Measurements from ENCODE around the gene MIS18A.
"Not testable (repeated sequence)": the region's sequence is repeated elsewhere in the genome, so short reads cannot be mapped to it uniquely, and the experiment has no call there.

MIS18A gene

GRCh38 chr21:32278518-32279376, at the start of gene MIS18A:
MIS18A (minus strand) TSS chr21:32279049; CDS start chr21:32279014, 35 bp downstream.
- DNase-seq (ENCODE audit: low spot score), result peak; percentile 93

GRCh38 chr21:32328595-32328994, 49.7 kb upstream of the MIS18A start:
- DNase-seq (ENCODE audit: low spot score), result no peak

- peak; percentile 75 for DNase-seq (ENCODE audit: low spot score)
These were observed 46.9 kb upstream of the MIS18A start for GRCh38 chr21:32325706-32326105.

- DNase-seq (ENCODE audit: low spot score), result no peak
These were observed 43.8 kb upstream of the MIS18A start for GRCh38 chr21:32322676-32323075.

GRCh38 chr21:32322103-32322502, 43.3 kb upstream of the MIS18A start:
- DNase-seq (ENCODE audit: low spot score), result no peak

GRCh38 chr21:32321480-32321879, 42.6 kb upstream of the MIS18A start:
- DNase-seq (ENCODE audit: low spot score), result no peak

- DNase-seq (ENCODE audit: low spot score), result no peak
These were observed 41.9 kb upstream of the MIS18A start for GRCh38 chr21:32320726-32321125.

- DNase-seq (ENCODE audit: low spot score), result no peak
These were observed 41.2 kb upstream of the MIS18A start for GRCh38 chr21:32320059-32320458.

- DNase-seq (ENCODE audit: low spot score), result no peak
These were observed 40.2 kb upstream of the MIS18A start for GRCh38 chr21:32319012-32319411.

- no peak for DNase-seq (ENCODE audit: low spot score)
These were observed 38.9 kb upstream of the MIS18A start for GRCh38 chr21:32317726-32318125.

GRCh38 chr21:32316361-32317215, 37.7 kb upstream of the MIS18A start:
- no peak for DNase-seq (ENCODE audit: low spot score)

GRCh38 chr21:32315511-32316281, 36.8 kb upstream of the MIS18A start:
- DNase-seq (ENCODE audit: low spot score), result no peak

- DNase-seq (ENCODE audit: low spot score), result no peak
These were observed 36.0 kb upstream of the MIS18A start for GRCh38 chr21:32314806-32315205.

GRCh38 chr21:32312976-32313375, 34.1 kb upstream of the MIS18A start:
- DNase-seq (ENCODE audit: low spot score), result no peak

GRCh38 chr21:32312326-32312725, 33.5 kb upstream of the MIS18A start:
- DNase-seq (ENCODE audit: low spot score), result no peak

GRCh38 chr21:32311621-32312020, 32.8 kb upstream of the MIS18A start:
- DNase-seq (ENCODE audit: low spot score), result no peak

- not testable (repeated sequence) for DNase-seq (ENCODE audit: low spot score)
These were observed 32.1 kb upstream of the MIS18A start for GRCh38 chr21:32310976-32311375.

- DNase-seq (ENCODE audit: low spot score), result no peak
These were observed 31.1 kb upstream of the MIS18A start for GRCh38 chr21:32309906-32310460.

GRCh38 chr21:32308696-32309095, 29.8 kb upstream of the MIS18A start:
- DNase-seq (ENCODE audit: low spot score), result no peak

GRCh38 chr21:32307706-32308105, 28.9 kb upstream of the MIS18A start:
- no peak for DNase-seq (ENCODE audit: low spot score)

GRCh38 chr21:32306021-32306780, 27.4 kb upstream of the MIS18A start:
- peak; percentile 96 for DNase-seq (ENCODE audit: low spot score)

Measured in globus pallidus (tissue), 1 donor.